ENCODE data around the gene CHID1.

DNA sequence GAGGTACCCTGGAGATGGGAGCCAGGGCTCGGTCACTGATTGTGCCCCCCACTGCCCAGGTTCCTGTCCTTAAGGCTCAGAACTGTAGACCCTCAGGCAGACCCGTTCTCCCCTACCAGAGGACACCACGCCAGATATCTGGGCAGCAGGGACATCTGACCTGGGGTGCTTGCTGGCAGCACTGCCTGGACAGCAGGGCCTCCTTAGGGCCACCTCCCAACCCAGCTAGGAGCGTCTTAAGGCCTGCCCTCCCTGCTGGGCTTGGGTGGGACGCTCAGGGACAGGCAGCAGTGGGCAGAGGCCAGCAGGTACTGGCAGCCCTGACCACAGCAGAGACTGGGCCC, 71.4 kb downstream of the CHID1 start:
- TF ChIP-seq EZH2 (IDR thresholded peaks at IDR 0.05; ENCODE audit: low read depth, low read length, severe bottlenecking): no peak
- TF ChIP-seq, protein P1, sequence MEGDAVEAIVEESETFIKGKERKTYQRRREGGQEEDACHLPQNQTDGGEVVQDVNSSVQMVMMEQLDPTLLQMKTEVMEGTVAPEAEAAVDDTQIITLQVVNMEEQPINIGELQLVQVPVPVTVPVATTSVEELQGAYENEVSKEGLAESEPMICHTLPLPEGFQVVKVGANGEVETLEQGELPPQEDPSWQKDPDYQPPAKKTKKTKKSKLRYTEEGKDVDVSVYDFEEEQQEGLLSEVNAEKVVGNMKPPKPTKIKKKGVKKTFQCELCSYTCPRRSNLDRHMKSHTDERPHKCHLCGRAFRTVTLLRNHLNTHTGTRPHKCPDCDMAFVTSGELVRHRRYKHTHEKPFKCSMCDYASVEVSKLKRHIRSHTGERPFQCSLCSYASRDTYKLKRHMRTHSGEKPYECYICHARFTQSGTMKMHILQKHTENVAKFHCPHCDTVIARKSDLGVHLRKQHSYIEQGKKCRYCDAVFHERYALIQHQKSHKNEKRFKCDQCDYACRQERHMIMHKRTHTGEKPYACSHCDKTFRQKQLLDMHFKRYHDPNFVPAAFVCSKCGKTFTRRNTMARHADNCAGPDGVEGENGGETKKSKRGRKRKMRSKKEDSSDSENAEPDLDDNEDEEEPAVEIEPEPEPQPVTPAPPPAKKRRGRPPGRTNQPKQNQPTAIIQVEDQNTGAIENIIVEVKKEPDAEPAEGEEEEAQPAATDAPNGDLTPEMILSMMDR (IDR thresholded peaks at IDR 0.05; ENCODE audit: control extremely low read depth in 1 of 3, insufficient read depth in 1 of 3, low read depth in 1 of 3, low read length in 3 of 3): no peak
- no peak for TF ChIP-seq EP300 (IDR thresholded peaks at IDR 0.05; ENCODE audit: borderline replicate concordance in 1 of 2, low read depth in 2 of 2, low read length in 2 of 2)
- TF ChIP-seq POLR2A (IDR thresholded peaks at IDR 0.05; ENCODE audit: control extremely low read depth in 1 of 2, low read depth in 2 of 2, low read length in 2 of 2): no peak
- no peak for TF ChIP-seq RAD21 (IDR thresholded peaks at IDR 0.05 in 1 of 2, conservative IDR thresholded peaks at IDR 0.05 in 1 of 2; ENCODE audit: low read depth in 2 of 2, low read length in 2 of 2)
- TF ChIP-seq SRF (IDR thresholded peaks at IDR 0.05; ENCODE audit: low read depth, low read length): no peak
- no peak for TF ChIP-seq SIX5 (IDR thresholded peaks at IDR 0.05; ENCODE audit: low read depth, low read length)
- TF ChIP-seq PHF8 (conservative IDR thresholded peaks at IDR 0.05; ENCODE audit: low read depth, low read length): no peak
- no peak for TF ChIP-seq SAP30 (IDR thresholded peaks at IDR 0.05; ENCODE audit: insufficient read depth, insufficient replicate concordance, low read length)
- TF ChIP-seq TBP (IDR thresholded peaks at IDR 0.05; ENCODE audit: low read depth, low read length): no peak
- TF ChIP-seq, protein P2, sequence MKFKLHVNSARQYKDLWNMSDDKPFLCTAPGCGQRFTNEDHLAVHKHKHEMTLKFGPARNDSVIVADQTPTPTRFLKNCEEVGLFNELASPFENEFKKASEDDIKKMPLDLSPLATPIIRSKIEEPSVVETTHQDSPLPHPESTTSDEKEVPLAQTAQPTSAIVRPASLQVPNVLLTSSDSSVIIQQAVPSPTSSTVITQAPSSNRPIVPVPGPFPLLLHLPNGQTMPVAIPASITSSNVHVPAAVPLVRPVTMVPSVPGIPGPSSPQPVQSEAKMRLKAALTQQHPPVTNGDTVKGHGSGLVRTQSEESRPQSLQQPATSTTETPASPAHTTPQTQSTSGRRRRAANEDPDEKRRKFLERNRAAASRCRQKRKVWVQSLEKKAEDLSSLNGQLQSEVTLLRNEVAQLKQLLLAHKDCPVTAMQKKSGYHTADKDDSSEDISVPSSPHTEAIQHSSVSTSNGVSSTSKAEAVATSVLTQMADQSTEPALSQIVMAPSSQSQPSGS (IDR thresholded peaks at IDR 0.05; ENCODE audit: low read length): no peak
- no peak for TF ChIP-seq SP2 (IDR thresholded peaks at IDR 0.05; ENCODE audit: low read length)
